A673 (cell line): Measurements from ENCODE around the gene ATP8B4. TPM values are rescaled to one million over a fixed set of nuclear protein-coding genes. Genes with fewer than 3 reads are reported as not detected.

Experiments used
- BruUV-seq: library from RNA; stranded (reverse); fragments of 400-500 nt; replicated peaks from 2 replicates; lab custom pipeline; 2021; lab: Mats Ljungman, UMichigan
- CTCF ChIA-PET: fragments of 300-600 bp; sonication (Branson Sonifier 250); formaldehyde crosslinking; loops from one replicate; lab custom pipeline; 2022; ENCODE audit warnings: antibody characterized with exemption; lab: Charles Lee
- POLR2A ChIA-PET: fragments of 300-600 bp; sonication (Branson Sonifier 250); formaldehyde crosslinking; loops from one replicate; lab custom pipeline; 2022; ENCODE audit warnings: antibody characterized with exemption; ENCODE audit not compliant: low non-redundant PET; lab: Charles Lee
- DNase-seq: peaks from one replicate; pipeline ENCODE4 v3.0.0-alpha.2; 2015; ENCODE audit warnings: low spot score
- H3K27ac ChIP-seq: fragments of 200-600 bp; sonication (generic); 2 replicates; pipeline ENCODE4 v1.5.1; 2016; ENCODE audit warnings: mixed run types, low read depth, mild to moderate bottlenecking, mixed read lengths, antibody characterized with exemption, low read length; ENCODE audit not compliant: poor library complexity, severe bottlenecking
- H3K27me3 ChIP-seq: fragments of 200-600 bp; sonication (generic); replicated peaks from 2 replicates; pipeline ENCODE4 v1.6.1; 2017; ENCODE audit warnings: mixed run types, low read depth, mild to moderate bottlenecking, mixed read lengths, antibody characterized with exemption, low read length; ENCODE audit not compliant: insufficient read depth, poor library complexity
- H3K36me3 ChIP-seq: fragments of 200-600 bp; sonication (generic); 2 replicates; pipeline ENCODE4 v1.6.1; 2016; ENCODE audit warnings: mixed run types, mild to moderate bottlenecking, mixed read lengths, antibody characterized with exemption, low read length; ENCODE audit not compliant: insufficient read depth, poor library complexity, severe bottlenecking
- H3K4me1 ChIP-seq: fragments of 200-600 bp; sonication (generic); 2 replicates; pipeline ENCODE4 v1.6.1; 2017; ENCODE audit warnings: mixed run types, mild to moderate bottlenecking, mixed read lengths, antibody characterized with exemption, low read length; ENCODE audit not compliant: insufficient read depth, poor library complexity, severe bottlenecking
- H3K4me3 ChIP-seq: fragments of 200-600 bp; sonication (generic); 2 replicates; pipeline ENCODE4 v1.5.1; 2016; ENCODE audit warnings: low read depth, mixed run types, mild to moderate bottlenecking, mixed read lengths, low read length; ENCODE audit not compliant: poor library complexity, severe bottlenecking
- H3K9me3 ChIP-seq: fragments of 200-600 bp; sonication (generic); 2 replicates; pipeline ENCODE4 v1.6.1; 2016; ENCODE audit warnings: mixed run types, low read depth, mild to moderate bottlenecking, mixed read lengths, antibody characterized with exemption, low read length; ENCODE audit not compliant: poor library complexity, severe bottlenecking
- CTCF ChIP-seq: fragments of 300-800, 200-600 bp; sonication (generic); conservative IDR thresholded peaks from 2 replicates; pipeline ENCODE4 v1.5.1; 2017; ENCODE audit warnings: low read depth, mild to moderate bottlenecking, antibody characterized with exemption, low read length, moderate library complexity, mixed read lengths
- EZH2 ChIP-seq: fragments of 200-600 bp; sonication (generic); IDR thresholded peaks from 2 replicates; pipeline ENCODE4 v1.6.1; 2017; ENCODE audit warnings: borderline replicate concordance, low read depth, mild to moderate bottlenecking, mixed read lengths, antibody characterized with exemption, low read length; ENCODE audit not compliant: poor library complexity, severe bottlenecking
- intact Hi-C: fragments of 100-400 bp; cut with micrococcal nuclease; formaldehyde crosslinking; loops from one replicate; pipeline ENCODE4 v1.10.0; 2022; ENCODE audit not compliant: unreplicated experiment
- total RNA-seq: library from RNA; stranded (reverse); gene quantifications from 2 replicates; pipeline ENCODE4 v1.2.3, GENCODE V29; 2021

The ATP8B4 gene
- total RNA-seq, 1 experiment from 2014 or later, result 0.30 TPM

GRCh38 chr15:50077651-50078050 is 41.4 kb downstream of the ATP8B4 start:
- Histone ChIP-seq H3K36me3 (no peaks in the 10 kb centered on the region), H3K27ac (no peak overlapping the region), H3K9me3 (no peaks in the 10 kb centered on the region), H3K27me3 (peaks cover 3% of the 10 kb centered on the region), H3K4me3 (no peak overlapping the region), H3K4me1 (no peaks in the 10 kb centered on the region)
- BruUV-seq, result no TSS peak
- CTCF ChIA-PET, result no interaction called here
- intact Hi-C loops, result no loop called here
- POLR2A ChIA-PET, result no interaction called here
- no peak for DNase-seq
- TF ChIP-seq CTCF, result no peak
- TF ChIP-seq EZH2, result no peak

GRCh38 chr15:50077176-50077575 is 41.9 kb downstream of the ATP8B4 start:
- TF ChIP-seq CTCF (no peak), EZH2 (no peak)
- no peak overlapping the region for H3K4me3 ChIP-seq
- H3K9me3 ChIP-seq, result no peaks in the 10 kb centered on the region
- no peak overlapping the region for H3K27ac ChIP-seq
- CTCF ChIA-PET, result no interaction called here
- POLR2A ChIA-PET, result no interaction called here
- no TSS peak for BruUV-seq
- intact Hi-C loops, result no loop called here
- H3K36me3 ChIP-seq, result no peaks in the 10 kb centered on the region
- peaks cover 3% of the 10 kb centered on the region for H3K27me3 ChIP-seq
- H3K4me1 ChIP-seq, result no peaks in the 10 kb centered on the region
- DNase-seq, result no peak

- Histone ChIP-seq H3K4me1 (no peaks in the 10 kb centered on the region), H3K27me3 (peaks cover 3% of the 10 kb centered on the region), H3K36me3 (no peaks in the 10 kb centered on the region), H3K9me3 (no peaks in the 10 kb centered on the region), H3K4me3 (no peak overlapping the region), H3K27ac (no peak overlapping the region)
- ChIA-PET CTCF (no interaction called here), POLR2A (no interaction called here)
- intact Hi-C loops, result no loop called here
- TF ChIP-seq CTCF, result no peak
- no peak for TF ChIP-seq EZH2
- BruUV-seq, result no TSS peak
- no peak for DNase-seq
Observed at GRCh38 chr15:50075319-50075718, 43.7 kb downstream of the ATP8B4 start.
